CD4-positive, alpha-beta T cell treated with Interleukin-17A for 1 hour (primary cell): Measurements from ENCODE around the gene XYLT1.
"Not testable (repeated sequence)": the region's sequence is repeated elsewhere in the genome, so short reads cannot be mapped to it uniquely, and the experiment has no call there.

Experiments used
- DNase-seq: peaks from one replicate; pipeline ENCODE4 v3.0.0-alpha.2; 2020

XYLT1 gene, protein sequence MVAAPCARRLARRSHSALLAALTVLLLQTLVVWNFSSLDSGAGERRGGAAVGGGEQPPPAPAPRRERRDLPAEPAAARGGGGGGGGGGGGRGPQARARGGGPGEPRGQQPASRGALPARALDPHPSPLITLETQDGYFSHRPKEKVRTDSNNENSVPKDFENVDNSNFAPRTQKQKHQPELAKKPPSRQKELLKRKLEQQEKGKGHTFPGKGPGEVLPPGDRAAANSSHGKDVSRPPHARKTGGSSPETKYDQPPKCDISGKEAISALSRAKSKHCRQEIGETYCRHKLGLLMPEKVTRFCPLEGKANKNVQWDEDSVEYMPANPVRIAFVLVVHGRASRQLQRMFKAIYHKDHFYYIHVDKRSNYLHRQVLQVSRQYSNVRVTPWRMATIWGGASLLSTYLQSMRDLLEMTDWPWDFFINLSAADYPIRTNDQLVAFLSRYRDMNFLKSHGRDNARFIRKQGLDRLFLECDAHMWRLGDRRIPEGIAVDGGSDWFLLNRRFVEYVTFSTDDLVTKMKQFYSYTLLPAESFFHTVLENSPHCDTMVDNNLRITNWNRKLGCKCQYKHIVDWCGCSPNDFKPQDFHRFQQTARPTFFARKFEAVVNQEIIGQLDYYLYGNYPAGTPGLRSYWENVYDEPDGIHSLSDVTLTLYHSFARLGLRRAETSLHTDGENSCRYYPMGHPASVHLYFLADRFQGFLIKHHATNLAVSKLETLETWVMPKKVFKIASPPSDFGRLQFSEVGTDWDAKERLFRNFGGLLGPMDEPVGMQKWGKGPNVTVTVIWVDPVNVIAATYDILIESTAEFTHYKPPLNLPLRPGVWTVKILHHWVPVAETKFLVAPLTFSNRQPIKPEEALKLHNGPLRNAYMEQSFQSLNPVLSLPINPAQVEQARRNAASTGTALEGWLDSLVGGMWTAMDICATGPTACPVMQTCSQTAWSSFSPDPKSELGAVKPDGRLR

DNA sequence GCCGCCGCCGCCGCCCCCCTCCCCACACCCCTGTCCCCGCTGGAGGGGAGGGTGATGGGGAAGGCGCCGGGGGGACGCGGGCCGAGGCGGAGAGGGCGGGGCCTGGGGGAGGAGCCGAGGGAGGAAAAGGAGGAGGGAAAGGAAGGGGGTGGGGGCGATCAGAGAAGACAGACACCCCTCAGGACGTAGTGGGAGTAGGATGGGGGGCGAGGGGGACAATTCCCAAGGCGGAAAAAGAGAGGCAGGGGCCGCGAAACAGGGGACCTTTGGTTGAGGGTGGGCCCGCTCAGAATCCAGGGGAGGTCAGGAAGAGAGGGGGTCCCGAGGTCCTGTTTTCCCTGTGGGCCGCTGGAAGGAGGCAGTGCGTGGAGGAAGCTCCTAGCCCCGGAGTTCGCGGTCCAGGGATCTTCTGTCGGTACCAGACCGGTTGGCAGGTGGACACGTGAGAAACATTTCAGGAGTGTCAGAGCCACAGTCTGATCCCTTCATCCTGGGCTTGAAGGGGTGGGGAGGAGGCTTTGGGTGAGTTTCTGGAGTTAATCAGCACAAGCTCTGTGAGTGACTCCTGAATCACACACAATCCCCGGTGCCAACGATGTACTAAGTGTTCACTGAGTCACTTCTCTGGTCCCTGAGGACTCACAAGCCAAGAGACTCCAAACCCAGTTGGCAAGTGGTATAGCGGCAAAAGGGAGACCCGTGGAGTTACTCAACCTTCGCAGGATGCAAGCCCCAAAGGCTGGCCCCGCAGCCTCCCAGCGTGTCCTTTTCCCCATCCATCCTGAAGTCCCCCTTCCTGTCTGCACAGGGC, at the start of gene XYLT1:
Gene XYLT1 (minus strand): TSS at position 53 of the 811 bp plus-strand sequence. CDS start 164 bp downstream, outside the sequence.
- peak; percentile 65 for DNase-seq

DNA sequence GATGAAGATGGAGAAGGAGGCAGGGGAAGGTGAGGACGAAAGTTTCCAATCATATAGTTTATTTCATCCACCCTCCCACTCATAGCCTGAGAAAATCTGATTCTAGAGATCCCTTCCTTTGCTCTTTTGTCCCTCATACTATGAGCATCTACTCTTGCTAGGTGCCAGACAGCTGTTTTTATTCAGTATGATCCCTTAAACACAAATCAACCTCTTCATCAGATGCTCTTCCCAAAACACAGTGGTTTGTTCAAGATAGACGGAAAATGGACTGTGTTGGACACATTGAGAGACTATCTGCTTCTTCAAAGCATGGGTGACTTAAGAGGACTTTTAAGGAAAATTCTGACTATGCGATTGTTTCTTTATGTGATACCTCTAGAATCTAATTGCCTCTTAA, 49.4 kb upstream of the XYLT1 start:
- no peak for DNase-seq

DNA sequence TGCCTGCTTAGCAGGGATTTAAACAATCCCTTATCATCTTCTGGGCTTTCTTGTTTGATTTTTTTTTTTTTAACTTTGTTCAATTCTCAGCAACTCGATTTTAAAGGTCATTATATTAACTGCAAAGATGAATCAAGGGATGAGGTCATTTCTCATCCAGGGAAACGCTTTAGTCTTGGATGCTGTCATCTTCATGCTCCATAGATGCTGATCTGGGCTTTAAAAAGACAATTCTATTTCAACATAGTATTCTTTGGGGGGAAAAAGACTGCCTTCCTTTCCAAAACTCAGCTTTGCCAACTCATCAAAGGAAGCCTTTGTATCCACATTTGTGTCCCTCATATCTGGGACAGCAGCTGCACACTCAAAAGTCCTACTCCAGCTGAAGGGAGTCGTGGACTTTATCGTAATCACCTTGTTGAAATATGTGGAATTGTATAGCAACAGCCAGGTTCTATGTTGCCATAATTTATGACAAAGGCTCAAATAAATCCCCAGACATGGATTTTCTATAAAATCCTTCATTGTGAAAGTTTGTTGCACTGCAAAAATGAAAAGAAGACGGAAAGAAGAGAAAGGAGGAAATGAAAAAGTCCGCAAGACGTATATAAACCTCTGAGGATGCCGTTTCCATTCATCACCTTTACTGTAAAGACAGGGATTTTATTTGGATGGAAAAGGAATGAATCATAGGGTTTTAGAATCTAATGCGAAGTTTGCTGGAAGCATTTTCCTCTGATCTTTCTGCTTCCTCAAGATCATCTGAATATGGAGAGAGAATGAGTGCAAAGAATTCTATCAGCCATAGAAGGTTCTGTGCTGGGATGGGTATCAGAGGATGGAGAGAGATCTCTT, 48.6 kb upstream of the XYLT1 start:
- DNase-seq = no peak

DNA sequence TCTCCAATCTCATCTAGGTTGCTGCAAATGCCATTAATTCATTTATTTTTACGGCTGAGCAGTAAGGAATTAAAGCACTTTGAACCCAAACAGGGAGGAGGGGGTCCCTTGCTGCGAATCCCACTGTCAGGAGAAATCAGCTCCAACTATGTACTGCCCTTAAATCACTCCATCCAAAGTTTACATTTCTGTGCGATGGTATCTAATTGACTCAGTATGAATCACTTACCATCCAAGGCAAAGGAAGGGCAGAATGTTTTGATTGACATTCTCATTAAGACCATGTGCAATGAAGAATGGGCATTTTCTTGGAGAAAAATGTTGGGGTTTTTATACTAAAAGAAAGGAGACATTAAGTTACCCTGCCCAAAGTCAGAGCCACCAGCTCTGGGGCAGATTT, 47.7 kb upstream of the XYLT1 start:
- DNase-seq = no peak

DNA sequence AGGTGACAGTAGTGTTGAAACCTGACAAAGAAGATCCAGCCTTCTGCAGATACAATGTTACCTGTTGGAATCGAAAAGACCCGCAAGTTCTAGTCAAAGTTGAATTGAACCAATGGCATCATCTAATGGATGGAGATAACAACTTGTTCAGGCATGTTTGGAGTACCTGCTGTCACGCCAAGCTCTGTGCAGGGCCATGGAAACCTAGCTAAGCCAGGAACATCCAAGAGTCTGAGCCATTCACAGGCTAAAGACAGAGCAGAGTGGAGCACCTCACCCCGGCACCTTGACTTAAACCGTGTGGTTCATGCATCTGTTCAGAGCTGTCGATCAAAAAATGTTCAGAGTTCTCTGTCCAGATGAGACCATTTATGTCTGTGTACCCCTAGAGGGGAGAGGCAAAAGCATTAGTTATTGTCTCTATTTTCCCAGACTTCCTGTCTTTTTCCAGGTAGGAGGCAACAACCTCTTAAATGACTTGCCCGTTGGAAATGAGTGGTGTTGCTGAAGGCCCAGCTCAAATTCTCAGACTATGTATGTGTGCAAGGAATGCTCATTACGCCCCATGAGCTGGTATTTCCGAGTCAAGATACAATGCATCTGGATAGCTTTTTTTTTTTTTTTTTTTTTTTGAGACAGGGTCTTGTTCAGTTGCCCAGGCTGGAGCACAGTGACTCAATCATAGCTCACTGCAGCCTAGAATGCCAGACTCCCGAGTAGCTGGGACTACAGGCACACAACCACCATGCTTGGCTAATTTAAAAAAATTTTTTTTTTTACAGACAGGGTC, 44.9 kb upstream of the XYLT1 start:
- DNase-seq = no peak

DNA sequence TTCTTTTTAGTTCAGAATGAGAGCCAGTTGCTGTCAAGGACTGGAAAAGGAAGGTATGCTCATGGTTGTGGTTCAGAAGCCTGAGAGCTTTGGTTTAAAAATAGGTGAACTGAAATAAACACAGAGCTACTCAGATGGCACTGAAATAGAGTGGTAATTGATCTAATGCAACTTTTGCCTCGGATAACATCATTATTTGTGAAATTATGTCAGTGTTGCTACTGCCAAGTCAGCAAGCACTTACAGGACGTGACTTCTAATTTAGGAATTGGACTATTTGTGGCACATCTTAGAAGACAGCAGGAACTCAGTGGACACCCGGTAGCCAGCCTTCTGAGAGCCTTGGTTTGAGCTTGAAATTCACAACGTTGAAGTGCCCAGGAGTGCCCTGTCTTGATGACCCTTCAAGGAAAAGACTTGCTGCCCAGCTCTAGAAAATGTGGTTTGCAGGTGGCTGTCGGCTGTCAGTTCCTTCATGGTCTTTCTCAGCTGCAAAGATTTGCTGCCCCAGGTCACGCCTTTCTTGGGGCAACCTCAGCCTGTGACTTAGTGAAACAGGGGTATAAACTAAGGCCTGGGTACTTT, 42.0 kb upstream of the XYLT1 start:
- DNase-seq = no peak

DNA sequence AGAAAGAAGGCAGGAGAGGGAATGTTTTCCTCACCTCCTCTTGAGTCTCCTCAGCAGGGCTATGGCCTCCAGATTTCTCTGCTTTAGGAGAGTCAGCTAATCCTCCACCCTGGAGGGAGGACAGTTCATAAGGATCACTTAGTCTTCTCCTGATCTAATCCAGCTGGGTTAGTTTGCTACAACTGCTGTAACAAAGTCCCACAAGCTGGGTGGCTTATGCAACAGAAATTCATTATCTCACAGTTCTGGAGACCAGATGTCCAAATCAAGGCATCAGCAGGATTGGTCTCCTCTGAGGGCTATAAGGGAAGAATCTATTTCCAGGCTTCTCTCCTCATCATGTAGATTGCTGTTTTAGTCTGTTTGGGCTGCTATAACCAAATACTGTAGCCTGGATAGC, 40.6 kb upstream of the XYLT1 start:
- DNase-seq = no peak

DNA sequence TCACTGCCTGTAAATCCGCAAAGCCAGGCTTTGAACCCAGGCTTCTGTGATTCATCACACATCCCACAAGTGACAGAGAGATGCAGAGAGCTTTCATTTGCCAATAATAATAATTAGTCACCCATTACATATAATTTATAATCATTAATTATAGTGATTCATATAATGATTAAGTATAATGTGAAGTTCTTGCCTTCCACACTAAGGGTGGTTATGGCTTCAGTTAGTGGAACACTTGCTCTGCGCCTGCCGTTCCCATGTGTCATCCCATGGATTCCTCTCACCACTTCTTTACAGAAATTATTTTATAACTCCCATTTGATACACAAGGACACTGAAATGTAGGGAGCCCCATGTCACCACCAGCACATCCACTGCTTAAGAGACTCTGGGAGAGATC, 39.8 kb upstream of the XYLT1 start:
- DNase-seq = no peak

DNA sequence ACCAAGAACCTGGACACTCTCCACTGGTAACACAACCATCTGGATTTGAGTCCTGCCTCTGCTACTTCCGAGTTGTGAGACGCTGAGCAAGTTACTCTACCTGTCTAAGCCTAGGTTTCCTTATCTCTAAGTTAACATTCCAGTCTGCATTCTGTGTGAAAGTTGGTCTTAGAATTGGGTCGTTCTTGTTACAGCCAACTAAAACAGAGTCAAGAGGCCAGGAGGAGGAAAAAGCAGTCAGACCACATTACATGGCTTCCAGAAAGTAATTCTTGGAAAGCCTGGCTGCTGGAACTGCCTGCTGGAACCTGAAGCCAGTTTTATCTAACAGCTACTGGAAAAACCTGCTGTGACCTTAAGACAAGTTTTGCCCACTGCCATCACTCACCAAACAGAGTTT, 38.4 kb upstream of the XYLT1 start:
- DNase-seq = no peak

DNA sequence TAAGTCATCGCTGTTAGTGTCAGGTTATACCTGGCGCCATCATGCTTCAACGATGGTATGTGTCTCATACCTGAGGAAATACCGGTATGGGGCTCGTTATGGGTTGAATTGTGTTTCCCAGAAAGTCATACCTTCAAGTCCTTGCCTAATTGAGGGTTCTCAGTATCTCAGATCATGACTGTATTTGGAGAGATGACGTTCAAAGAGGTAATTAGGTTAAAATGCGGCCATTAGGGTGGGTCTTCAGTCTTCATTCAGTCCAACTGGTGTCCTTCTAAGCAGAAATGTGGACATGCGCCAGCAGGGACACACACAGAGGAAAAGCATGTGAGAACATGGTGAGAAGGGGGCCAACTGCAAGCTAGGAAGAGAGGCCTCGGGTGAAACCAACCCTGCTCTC, 37.5 kb upstream of the XYLT1 start:
- DNase-seq = no peak

DNA sequence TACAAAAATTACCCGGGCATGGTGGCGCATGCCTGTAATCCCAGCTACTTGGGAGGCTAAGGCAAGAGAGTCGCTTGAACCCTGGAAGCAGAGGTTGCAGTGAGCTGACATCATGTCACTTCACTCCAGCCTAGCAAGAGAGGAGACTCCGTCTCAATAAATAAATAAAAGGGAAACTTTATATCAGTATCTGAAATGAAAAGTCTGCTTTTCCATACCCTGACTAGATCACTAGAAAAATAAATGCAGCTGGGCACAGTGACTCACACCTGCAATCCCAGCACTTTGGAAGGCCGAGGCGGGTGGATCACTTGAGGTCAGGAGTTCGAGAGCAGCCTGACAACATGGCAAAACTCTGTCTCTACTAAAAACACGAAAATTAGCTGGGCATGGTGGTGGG, 36.8 kb upstream of the XYLT1 start:
- not testable (repeated sequence) for DNase-seq

DNA sequence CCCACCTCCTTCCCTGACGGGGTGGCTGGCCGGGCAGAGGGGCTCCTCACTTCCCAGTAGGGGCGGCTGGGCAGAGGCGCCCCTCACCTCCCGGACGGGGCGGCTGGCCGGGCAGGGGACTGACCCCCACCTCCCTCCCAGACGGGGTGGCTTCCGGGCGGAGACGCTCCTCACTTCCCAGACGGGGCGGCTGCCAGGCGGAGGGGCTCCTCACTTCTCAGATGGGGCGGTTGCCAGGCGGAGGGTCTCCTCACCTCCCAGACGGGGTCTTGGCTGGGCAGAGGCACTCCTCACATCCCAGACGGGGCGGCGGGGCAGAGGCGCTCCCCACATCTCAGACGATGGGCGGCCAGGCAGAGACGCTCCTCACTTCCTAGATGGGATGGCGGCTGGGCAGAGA, 35.1 kb upstream of the XYLT1 start:
- not testable (repeated sequence) for DNase-seq

DNA sequence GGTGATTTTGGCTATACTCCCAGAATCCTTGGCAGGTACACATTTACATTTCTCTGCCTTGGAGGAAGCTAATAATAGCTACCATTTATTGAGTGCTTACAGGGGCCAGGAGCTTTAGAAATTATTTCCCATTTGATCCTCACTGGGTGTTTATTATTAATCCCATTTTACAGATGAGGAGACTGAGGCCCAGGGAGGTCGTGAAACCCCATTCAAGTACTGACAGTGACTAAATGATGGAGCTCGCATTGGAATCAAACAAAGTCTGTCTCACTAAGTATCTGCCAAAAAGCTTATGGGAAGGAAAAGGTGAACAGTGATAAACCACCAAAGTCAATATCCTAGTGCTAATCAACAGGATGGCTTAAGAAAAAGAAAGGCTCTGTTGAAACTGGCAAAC, 33.3 kb upstream of the XYLT1 start:
- DNase-seq = no peak

DNA sequence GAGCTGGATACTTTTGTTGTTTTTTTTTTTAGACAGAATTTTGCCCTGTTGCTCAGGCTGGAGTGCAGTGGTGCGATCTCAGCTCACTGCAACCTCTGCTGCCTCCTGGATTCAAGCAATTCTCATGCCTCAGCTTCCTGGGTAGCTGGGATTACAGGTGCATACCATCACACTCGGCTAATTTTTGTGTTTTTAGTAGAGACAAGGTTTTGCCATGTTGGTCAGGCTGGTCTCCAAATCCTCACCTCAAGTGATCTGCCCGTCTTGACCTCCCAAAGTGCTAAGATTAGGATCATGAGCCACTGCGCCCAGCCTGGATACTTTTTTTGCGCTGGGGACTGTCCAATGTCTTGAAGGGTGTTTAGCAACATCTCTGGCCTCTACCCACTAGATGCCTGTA, 32.6 kb upstream of the XYLT1 start:
- DNase-seq = no peak

DNA sequence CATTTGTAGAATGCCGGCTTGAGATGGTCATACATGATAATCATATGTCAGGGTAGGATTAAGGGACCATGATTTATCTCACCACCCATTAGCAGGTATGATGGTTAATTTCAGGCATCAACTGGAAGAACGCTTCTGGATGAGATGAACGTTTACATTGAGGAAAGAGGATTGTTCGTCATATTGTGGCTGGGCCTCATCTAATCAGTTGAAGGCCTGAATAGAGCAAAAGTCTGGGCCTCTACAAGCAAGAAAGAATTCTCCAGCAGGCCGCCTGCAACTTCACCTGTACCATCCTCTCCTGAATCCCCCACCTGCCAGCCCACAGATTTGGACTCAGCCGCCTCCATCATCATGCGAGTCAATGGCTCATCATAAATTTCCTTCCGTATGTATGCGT, 30.6 kb upstream of the XYLT1 start:
- DNase-seq = no peak

DNA sequence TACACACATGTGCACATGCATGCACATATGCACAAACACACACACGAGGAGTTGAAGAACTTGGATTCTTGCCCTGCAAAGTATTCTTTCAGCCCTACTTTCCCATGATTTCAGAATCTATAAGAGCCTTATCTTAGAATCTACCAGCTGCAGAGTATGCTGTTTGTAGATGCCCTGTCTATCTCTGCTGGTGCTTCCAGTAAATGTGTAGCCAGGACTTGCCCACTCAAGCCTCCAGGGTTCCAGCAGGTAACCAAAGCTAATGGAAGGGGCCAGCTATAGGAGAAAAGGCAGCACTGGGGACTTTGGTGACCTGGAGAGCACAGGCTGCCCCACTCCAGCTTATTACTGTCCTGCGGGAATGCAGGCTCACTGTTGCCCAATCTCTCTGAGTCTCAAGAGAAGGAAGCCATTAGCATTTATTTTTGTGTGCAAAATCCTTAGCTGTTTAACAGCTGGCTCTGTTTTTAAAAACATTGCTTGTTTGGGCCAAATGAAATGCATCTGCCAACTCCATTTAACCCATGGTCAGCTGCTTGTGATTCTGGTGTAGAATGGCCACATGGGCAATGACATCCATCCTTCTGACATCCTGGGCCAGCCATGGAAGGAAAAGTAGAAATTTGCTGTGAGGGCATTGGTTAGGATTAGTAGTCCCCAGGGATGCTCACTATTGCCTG, 28.6 kb upstream of the XYLT1 start:
- no peak for DNase-seq

DNA sequence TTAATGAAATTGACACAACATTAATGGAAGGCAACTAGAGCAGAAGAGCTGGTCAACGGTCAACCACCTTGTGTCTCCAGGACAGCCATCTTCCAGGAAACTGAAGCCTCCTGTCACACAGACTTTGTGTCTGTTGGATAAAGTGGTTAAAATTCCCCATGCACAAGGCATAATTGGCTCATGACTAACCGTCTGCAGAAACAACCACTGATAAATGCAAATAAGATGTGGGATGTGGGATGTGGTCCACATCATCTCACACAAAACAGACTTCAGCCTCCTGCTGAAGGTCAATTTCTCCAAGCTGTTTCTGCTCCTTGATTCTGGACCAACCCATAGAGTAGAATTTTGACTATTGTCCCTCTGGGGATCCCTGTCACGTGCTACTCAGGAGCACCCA, 26.9 kb upstream of the XYLT1 start:
- no peak for DNase-seq

DNA sequence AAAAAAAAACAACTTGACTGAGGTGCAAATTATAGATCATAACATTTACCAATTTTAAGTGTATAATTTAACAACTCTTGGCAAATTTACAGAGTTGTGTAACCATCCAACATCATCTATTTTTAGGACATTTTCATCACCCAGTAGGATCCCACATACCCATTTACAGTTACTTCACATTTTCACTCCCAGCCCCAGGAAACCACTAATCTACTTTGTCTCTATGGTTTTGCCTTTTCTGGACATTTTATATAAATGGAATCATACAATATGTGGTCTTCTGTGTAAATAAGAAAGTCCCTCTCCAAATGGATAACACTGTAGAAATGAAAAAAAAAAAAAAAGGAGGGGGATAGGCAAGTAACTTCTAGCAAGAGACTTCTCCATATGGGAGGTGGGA, 26.1 kb upstream of the XYLT1 start:
- no peak for DNase-seq

DNA sequence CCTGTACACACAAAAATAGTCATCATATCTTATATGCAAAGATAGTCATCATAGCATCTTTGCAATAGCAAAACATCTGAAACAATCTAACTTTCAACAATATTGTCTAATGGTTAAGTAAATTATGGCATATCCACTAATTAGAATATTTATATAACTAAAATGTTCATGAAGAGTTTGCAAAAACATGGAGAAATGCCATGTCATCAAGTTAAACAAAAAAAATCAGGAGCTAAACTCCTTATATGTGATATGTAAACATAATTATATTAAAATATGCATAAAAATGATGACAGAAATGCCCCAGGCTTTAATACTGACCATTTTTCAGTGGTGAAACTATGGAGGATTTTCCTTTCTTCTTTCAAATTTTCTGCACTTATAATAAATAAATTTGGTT, 22.3 kb upstream of the XYLT1 start:
- no peak for DNase-seq

DNA sequence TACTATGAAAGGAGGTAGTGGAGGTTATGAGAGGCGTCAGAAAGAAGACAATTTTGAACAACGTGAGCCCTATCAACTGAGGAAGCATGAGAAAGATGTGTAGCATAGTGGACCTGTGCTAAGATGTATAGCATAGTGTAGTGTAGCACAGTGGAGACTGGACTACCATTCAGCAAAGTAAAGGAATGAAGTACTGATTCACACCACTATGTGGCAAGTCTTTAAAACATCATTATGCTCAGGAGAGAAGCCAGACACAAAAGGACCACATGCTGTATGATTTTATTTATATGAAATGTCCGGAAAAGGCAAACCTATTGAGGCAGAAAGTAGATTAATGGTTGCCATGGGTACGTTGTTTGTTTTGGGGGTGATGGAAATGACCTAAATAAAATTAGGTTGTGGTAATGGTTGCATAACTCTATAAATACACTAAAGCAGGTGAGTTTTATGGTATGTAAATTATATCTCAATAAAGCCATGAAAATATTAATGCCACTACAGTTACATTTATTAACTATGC, 20.4 kb upstream of the XYLT1 start:
- DNase-seq = peak; percentile 10
